AG09309 (cell line): ENCODE data around the gene ZCCHC24.

Experiments
- DNase-seq: peaks from one replicate; pipeline ENCODE4 v3.0.0-alpha.2; 2010; ENCODE audit warnings: low read depth
- H3K4me3 ChIP-seq: 2 replicates; pipeline ENCODE4 v1.5.1; 2011; ENCODE audit warnings: mild to moderate bottlenecking, low read depth, low read length, moderate library complexity; ENCODE audit not compliant: control insufficient read depth
- CTCF ChIP-seq: IDR thresholded peaks from 2 replicates; pipeline ENCODE4 v1.5.1; 2011; ENCODE audit warnings: mild to moderate bottlenecking, low read depth, low read length, inconsistent platforms; ENCODE audit not compliant: insufficient read depth, control insufficient read depth; ENCODE audit errors: missing control alignments

ZCCHC24 gene

GRCh38 chr10:79393924-79394610, 51.4 kb downstream of the ZCCHC24 start:
- DNase-seq: no peak
- TF ChIP-seq CTCF: no peak
- no peak overlapping the region for H3K4me3 ChIP-seq

DNA sequence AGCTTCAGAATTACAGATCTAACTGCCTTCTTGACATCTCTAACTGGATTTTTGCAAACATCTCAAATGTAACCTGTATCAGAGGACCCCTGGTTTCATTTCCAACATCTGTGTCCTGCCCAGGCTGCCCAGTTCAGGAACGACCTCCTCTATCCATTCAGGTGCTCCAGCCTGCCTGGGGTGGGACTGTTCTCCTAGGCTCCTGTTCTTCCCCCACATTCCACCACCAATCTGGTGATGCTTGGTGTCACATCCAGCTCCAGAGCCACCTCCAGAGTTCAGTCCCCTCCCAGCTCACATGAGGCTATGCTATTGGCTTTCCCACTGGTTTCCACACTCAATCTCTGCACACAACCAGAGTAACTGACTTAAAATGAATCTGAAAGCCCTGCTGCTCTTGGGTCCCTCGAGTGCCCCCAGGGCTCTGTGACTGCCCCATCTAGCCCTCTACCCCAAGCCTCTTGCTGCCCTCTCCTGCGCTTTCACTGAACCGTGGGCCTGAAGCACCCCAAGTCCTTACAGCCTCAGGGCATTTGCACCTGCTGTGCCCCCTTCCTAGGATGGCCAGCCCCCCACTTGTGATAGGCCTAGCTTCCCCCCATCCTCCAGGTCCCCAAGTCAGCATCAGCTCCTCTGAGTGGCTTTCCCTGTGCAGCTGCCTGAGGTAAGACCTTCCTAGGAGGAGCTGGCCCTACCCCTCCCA, 52.1 kb downstream of the ZCCHC24 start:
- no peak for TF ChIP-seq CTCF
- H3K4me3 ChIP-seq: no peak overlapping the region
- DNase-seq: no peak

GRCh38 chr10:79392506-79393176, 52.8 kb downstream of the ZCCHC24 start:
- no peak for DNase-seq
- no peak for TF ChIP-seq CTCF
- H3K4me3 ChIP-seq: no peak overlapping the region

DNA sequence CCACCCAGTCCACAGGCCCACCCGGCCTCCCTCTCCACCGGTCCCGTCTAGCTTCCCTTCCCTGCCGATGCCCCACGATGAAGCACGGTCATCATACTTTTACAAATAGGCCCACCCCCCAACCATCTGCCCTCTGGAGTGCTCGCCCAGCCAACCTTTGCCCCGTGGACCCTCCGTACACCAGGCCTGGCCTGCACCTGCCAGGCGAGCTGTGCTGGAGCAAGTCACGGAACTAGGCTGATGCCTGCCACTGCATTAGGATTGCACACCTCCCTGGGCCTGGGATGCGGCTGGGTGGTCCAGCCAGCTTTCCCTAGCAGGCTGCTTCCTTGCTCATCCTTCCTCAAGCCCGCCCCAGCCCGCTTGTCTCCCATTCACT, 53.4 kb downstream of the ZCCHC24 start:
- TF ChIP-seq CTCF: no peak
- H3K4me3 ChIP-seq: no peak overlapping the region

GRCh38 chr10:79391231-79392019, 54.0 kb downstream of the ZCCHC24 start:
- no peak overlapping the region for H3K4me3 ChIP-seq
- no peak for TF ChIP-seq CTCF
- DNase-seq: no peak

More for the DNA sequence above, 53.4 kb downstream of the ZCCHC24 start:
- DNase-seq: no peak

GRCh38 chr10:79390551-79391229, 54.7 kb downstream of the ZCCHC24 start:
- H3K4me3 ChIP-seq: no peak overlapping the region
- no peak for DNase-seq
- no peak for TF ChIP-seq CTCF
